Putamen (tissue), 1 donor: ENCODE results near the gene MAL.
A peak's percentile ranks its signal among the peaks of the same experiment; 100 is the strongest.

Experiments
- DNase-seq: peaks from one replicate; pipeline ENCODE4 v3.0.0-alpha.2; 2016; ENCODE audit warnings: low spot score

Gene MAL

DNA sequence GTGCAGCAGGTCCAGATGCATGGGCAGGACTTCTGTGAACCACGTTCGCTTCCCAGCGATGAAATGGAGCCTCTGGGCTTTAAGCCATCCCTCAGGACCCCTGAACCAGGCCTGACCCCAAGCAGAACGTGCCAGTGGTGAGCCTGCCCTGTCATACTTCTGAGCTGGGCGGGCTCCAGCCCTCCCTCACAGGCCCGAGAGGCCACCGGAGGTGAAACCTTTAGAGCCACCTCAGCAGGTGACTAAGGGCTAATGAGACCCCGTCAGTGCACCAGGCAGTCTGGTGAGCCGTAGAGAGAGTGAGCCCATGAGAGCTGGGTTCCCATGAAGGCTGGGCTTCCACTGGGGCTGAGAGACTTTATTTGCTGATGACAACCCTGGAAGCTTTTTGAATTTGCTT is 8.9 kb upstream of the MAL start:
- DNase-seq: no peak

DNA sequence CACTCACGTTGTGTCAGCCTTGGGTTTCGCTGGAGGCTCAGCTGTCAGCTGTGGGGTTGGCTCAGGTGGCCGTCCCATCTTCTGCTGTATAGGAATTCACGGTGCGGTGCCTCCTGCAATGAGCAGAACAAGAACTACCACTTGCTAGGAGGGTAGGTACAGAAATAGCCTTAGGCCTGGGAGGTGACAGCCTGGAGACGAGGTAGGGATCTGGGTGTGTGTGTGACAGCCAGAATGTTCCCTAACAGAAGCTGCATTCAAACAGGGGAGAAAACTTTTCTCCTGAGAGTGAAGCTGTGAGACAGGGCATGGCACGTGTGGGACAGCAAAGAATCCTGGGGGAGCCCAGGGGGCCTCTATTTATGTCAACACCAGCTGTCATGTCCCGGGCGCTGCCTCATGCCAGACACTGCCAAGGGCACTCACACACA is 8.4 kb upstream of the MAL start:
- DNase-seq: no peak

DNA sequence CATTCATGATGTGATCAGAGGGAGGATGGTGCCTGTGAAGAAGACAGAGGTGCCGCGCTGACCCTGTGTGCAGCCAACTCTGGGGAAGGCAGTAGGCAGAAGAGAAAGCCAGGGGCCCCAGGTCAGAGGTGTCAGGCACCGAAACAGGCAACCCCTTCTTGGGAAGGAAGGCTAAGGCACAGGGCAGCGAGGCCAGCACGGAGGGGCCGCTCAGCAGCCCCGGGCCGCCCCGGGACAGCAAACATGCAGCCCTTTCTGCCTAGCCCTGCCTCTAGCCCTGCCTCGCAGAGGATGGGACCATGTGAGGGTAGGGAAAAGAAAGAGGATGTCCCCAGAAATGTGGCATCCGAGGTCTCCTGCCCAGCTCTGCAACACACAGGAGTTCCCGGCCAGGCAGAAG is 7.7 kb upstream of the MAL start:
- DNase-seq: no peak

GRCh38 chr2:95018301-95018700 is 7.2 kb upstream of the MAL start:
- DNase-seq: no peak

GRCh38 chr2:95018861-95019550 is 6.5 kb upstream of the MAL start:
- DNase-seq: no peak

DNA sequence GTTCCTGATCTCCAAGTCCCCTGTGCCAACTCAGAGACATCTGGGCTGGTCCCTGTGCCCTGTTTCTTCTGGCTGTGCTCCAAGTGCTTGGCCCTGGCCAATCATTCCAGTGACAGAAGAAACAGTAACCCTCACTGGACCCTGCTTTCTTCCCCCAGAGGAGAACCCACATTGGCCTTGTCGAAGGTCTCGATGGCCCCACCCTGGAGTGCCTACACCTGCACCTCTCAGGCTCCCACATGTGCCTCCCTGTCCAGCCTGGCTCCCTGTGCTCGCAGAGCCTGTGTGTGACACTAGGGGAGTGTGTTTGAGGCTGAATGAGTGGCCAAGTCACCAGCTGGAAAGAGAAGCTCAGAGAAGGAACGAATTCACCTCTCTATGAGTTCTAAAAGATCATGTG is 5.9 kb upstream of the MAL start:
- DNase-seq: no peak

DNA sequence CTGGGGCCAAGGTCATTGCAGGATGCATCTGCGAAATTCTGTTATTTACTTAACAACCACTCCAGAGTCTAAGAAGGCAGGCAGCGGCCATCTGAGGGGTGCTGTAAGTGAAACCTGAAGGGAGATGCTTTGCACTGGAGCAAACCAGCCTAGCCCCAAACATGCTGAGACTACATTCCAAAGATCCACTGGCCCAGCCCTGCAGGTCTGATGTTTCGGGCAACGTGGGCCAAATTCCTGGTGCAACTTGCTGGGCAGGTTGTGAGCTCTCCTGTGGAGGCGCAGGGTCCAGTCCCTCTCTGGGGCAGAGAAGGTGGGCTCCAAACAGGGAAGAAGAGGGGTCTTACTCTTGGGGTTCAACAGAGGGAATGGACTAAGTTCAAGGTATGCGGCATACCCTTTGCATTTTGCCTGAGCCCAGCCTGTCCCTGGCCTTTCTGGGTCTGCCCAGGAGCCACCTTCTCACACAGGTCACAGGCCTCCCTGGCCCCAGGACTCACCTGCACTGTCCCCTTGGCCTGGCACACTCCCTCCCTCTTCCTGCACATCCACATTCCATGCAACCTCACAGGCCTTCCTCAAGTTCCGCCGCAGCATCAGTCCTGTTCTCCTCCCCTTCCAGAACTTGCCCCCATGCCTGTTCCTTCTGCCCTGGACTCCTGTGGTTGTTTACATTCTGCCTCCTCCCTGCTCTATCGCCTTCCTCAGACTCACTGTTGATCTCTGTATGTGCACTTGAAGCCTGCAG is 5.1 kb upstream of the MAL start:
- DNase-seq: no peak

GRCh38 chr2:95021023-95021416 is 4.5 kb upstream of the MAL start:
- DNase-seq: no peak

GRCh38 chr2:95021847-95022246 is 3.7 kb upstream of the MAL start:
- DNase-seq: peak; percentile 90

DNA sequence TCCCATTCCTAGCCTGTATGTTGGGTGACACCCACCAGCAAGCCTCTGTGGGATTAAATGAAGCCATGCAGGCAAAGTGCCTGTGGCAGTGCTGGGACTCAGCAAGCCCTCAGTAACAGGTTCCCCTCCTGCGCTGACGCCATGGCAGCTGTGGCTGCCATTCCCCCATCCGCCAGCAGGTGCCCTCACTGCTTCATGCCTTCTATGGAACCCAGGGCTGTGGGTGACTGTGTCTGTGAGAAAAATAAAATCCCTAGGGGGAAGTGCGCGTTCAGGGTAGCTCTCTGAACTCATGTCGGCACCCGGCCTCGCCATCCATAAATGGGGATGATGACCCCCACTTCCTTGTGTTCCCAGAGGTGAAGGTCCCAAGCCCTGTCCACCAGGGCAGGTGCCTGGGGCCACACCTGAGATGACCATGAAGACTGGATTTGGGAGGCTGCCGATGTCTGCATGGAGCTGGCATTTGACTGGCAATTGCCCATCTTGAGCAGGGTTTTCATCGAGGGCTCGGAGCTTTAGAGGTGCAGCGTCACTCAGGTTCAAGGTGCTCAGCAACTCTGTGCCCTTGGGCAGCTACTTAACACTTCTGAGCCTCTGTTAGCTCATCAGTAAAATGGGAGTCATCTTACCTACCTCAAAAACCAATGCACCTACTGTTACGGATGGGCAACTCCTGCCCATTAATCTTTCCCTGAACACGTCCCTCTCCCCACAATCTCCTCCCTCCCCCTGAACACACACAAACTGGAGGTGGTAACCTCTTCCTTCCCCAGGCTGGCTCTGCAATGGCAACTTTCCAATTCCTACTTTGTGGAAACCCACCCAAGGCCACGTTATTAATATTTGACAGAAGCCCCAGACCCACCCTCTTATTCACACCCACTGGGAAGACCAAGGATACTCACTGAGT is 2.9 kb upstream of the MAL start:
- DNase-seq: peak; percentile 87

DNA sequence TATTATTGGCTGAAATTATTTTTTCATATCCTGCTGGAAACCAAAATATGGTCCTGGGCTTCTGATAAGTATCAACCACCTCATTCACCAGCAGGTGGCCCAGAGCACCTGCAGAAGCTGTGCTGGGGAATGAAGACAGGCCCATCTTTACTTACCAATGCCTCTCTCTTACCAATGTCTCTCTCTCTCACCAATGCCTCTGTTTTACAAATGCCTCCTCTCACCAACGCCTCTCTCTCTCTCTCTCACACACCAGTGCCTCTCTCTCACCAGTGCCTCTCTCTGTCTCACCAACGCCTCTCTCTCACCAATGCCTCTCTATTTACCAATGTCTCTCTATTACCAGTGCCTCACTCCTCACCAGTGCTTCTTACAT is 2.3 kb upstream of the MAL start:
- no peak for DNase-seq

GRCh38 chr2:95024371-95024770 is 1.1 kb upstream of the MAL start:
- DNase-seq: peak; percentile 82

DNA sequence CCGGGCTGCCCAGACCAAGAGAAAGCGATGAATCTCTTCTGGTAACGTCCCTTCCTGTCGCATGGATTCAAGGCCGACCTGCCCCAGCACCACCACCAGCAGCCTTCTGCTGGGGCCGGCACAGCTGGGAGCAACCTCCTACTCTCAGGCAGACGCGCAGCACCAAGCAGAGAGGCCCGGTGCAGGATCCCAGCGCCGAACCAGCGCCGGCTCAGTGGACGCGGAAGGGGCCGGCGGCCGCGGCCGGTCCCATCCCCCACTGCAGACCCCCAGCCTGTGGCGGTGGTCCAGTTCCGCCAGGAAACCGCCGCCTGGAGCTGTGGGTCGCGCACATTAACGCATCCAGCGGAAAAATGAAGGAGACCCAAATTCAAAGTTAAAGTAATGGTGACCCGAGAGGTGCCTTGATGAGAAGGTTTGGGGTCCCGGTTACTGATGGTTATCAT is 525 bp upstream of the MAL start:
- no peak for DNase-seq

- no peak for DNase-seq
Observed at GRCh38 chr2:95026471-95027368, 1.2 kb downstream of the MAL start.

DNA sequence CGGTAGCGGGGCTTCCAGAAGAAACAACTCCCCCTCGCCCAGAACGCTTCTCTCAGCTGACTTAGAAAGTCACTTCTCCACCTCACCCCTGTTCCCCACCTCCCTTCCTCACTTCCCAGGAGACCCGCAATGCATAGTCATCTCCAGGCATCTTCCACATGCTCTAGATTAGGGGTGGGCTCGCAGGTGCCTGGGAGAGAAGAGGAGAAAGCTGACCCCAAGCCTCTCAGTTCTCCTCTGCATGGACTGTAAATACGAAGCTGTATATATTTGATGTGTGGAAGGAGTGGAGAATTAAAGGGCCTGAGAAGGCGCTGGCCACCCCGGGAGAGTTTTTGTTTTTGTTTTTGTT is 1.8 kb downstream of the MAL start:
- DNase-seq: no peak

DNA sequence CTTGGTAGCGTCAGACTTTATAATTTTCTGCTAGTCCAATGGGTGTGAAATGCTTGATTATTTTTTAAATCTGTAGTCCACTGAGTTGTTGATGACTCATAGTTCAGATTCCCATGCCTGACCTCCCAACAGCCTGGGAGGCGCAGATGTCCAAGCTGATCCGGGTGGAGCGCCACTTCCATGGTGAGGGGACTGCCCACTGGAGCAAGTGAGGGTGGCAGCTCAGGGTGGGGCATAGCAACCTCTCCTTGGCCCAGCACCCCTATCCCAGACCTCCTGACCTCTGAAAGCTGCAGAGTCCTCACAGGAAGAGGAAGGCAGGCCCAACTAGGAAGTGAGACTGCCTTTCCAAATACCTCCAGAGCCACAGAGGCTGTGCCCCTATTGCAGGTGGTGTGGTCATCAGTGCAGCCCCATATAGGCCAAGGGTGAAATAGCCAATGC is 4.4 kb downstream of the MAL start:
- DNase-seq: peak; percentile 65

DNA sequence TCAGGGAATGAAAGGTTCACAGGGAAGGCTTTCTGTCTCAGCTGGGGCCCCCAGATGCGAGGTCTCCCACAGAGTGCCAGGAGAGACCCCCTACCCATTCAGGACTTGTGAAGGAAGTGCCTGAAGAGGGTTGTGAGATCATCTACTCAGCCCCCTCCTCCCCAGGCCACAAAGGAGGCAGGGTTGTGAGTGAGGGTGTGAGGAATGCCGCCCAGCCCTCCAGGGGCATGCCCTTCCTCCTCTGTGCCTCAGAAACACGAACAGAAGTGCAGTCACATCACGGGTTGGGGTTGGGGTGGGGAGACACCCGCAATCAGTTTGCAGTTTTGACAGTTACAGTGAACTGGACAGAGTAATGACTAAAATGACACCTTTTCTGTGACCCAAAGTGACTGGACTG is 5.0 kb downstream of the MAL start:
- no peak for DNase-seq

GRCh38 chr2:95031076-95031725 is 5.7 kb downstream of the MAL start:
- DNase-seq: no peak

DNA sequence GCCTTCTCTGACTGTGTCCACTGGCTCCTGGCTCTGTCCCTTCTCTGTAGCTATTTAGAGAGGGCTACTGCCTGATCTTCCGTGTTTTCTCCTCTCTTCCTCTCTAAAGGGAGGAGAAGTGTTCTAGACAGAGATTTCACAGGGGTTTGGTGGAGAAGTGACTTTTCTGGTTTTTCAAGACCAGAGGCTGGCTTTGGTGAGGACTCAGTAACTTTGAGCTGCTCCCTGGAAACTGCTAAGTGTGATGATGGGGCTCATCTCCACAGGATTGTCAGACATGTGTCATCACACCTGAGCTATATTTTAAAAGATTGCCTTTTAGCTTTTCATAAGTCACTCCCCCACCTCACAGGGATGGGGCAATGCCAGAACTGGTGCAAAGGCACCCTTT is 6.2 kb downstream of the MAL start:
- no peak for DNase-seq

- DNase-seq: no peak
Observed at GRCh38 chr2:95032341-95032740, 6.8 kb downstream of the MAL start.
